Muscle of leg (tissue), 11 donors: Measurements from ENCODE around the gene NRF1. TPM values are rescaled to one million over a fixed set of nuclear protein-coding genes. Genes with fewer than 3 reads are reported as not detected.
"Not testable (repeated sequence)": the region's sequence is repeated elsewhere in the genome, so short reads cannot be mapped to it uniquely, and the experiment has no call there.

Experiments used
- DNase-seq: peaks from one replicate; pipeline ENCODE4 v3.0.0; 2013
- H3K27ac ChIP-seq: one replicate; pipeline ENCODE4 v1.5.1; 2013; ENCODE audit warnings: mild to moderate bottlenecking, low read length, control low read depth
- H3K27me3 ChIP-seq: one replicate; pipeline ENCODE4 v1.6.1; 2013; ENCODE audit warnings: low read length; ENCODE audit not compliant: control insufficient read depth, insufficient read depth
- H3K36me3 ChIP-seq: one replicate; pipeline ENCODE4 v1.6.1; 2013; ENCODE audit warnings: low read length; ENCODE audit not compliant: control insufficient read depth, insufficient read depth
- H3K4me1 ChIP-seq: one replicate; pipeline ENCODE4 v1.6.1; 2013; ENCODE audit warnings: low read length; ENCODE audit not compliant: control insufficient read depth, insufficient read depth
- H3K4me3 ChIP-seq: one replicate; pipeline ENCODE4 v1.5.1; 2013; ENCODE audit warnings: low read length, control low read depth
- H3K9me3 ChIP-seq: replicated peaks from 2 replicates; pipeline ENCODE4 v1.6.1; 2013; ENCODE audit warnings: low read depth, low read length; ENCODE audit not compliant: control insufficient read depth
- WGBS: methylation state at CpG from one replicate; pipeline ENCODE4 v1.1.5; 2013; ENCODE audit warnings: missing lambda C conversion rate; ENCODE audit not compliant: insufficient coverage; 5-methylcytosine and 5-hydroxymethylcytosine counted together
- polyA plus RNA-seq, 8 donors: library from polyadenylated mRNA; unstranded; fragments of 120-200 nt; gene quantifications; one replicate each; pipeline versions ENCODE4 v1.2.1 to v1.2.3, GENCODE V29; 2013; ENCODE audit warnings: inconsistent platforms in 1 of 8, low replicate concordance in 1 of 8; ENCODE audit not compliant: insufficient read length in 8 of 8, insufficient read depth in 1 of 8
- total RNA-seq: library from RNA; stranded (reverse); fragments of 120-200 nt; gene quantifications from one replicate; pipeline ENCODE4 v1.2.4, GENCODE V29; 2013

Gene NRF1
- total and polyA plus RNA-seq, 9 donors: 10.0 to 15.3 (median 12.5) TPM

GRCh38 chr7:129674475-129674874 is 63.0 kb downstream of the NRF1 start:
- H3K4me3 ChIP-seq, H3K4me1 ChIP-seq, DNase-seq, H3K27ac ChIP-seq, H3K27me3 ChIP-seq: not testable (repeated sequence)
- WGBS: no CpG with 5 or more reads among the region's 4 CpGs
- Histone ChIP-seq H3K36me3 (peaks cover 35% of the 10 kb centered on the region), H3K9me3 (peaks cover 15% of the 10 kb centered on the region)

GRCh38 chr7:129675521-129675920 is 64.0 kb downstream of the NRF1 start:
- Histone ChIP-seq H3K36me3 (peaks cover 35% of the 10 kb centered on the region), H3K27ac (no peak overlapping the region), H3K4me1 (no peaks in the 10 kb centered on the region), H3K9me3 (peaks cover 15% of the 10 kb centered on the region), H3K4me3 (no peak overlapping the region), H3K27me3 (no peaks in the 10 kb centered on the region)
- DNase-seq: no peak
- no CpG with 5 or more reads among the region's 2 CpGs for WGBS

- Histone ChIP-seq H3K27ac (no peak overlapping the region), H3K36me3 (peaks cover 37% of the 10 kb centered on the region), H3K4me1 (no peaks in the 10 kb centered on the region), H3K27me3 (no peaks in the 10 kb centered on the region), H3K9me3 (peaks cover 15% of the 10 kb centered on the region), H3K4me3 (no peak overlapping the region)
- DNase-seq: no peak
- no CpG with 5 or more reads among the region's 7 CpGs for whole genome bisulfite sequencing
Measured at GRCh38 chr7:129676017-129676897, 64.7 kb downstream of the NRF1 start.

- Histone ChIP-seq H3K27ac (no peak overlapping the region), H3K9me3 (peaks cover 15% of the 10 kb centered on the region), H3K36me3 (peaks cover 28% of the 10 kb centered on the region), H3K4me3 (no peak overlapping the region), H3K27me3 (no peaks in the 10 kb centered on the region), H3K4me1 (no peaks in the 10 kb centered on the region)
- WGBS: no CpG with 5 or more reads among the region's 4 CpGs
- DNase-seq: no peak
Measured at GRCh38 chr7:129677796-129678195, 66.3 kb downstream of the NRF1 start.

GRCh38 chr7:129678606-129679005 is 67.1 kb downstream of the NRF1 start:
- DNase-seq: no peak
- H3K36me3 ChIP-seq: peaks cover 27% of the 10 kb centered on the region
- H3K9me3 ChIP-seq: peaks cover 15% of the 10 kb centered on the region
- no peak overlapping the region for H3K27ac ChIP-seq
- no peaks in the 10 kb centered on the region for H3K4me1 ChIP-seq
- no peaks in the 10 kb centered on the region for H3K27me3 ChIP-seq
- no peak overlapping the region for H3K4me3 ChIP-seq

- Histone ChIP-seq H3K9me3 (peaks cover 9% of the 10 kb centered on the region), H3K36me3 (peaks cover 19% of the 10 kb centered on the region), H3K27ac (no peak overlapping the region), H3K27me3 (no peaks in the 10 kb centered on the region), H3K4me3 (no peak overlapping the region), H3K4me1 (no peaks in the 10 kb centered on the region)
- no peak for DNase-seq
- no CpG with 5 or more reads among the region's 1 CpG for WGBS
Measured at GRCh38 chr7:129680400-129680799, 68.9 kb downstream of the NRF1 start.

- H3K36me3 ChIP-seq: peaks cover 9% of the 10 kb centered on the region
- H3K27ac ChIP-seq: no peak overlapping the region
- no peaks in the 10 kb centered on the region for H3K27me3 ChIP-seq
- no peaks in the 10 kb centered on the region for H3K9me3 ChIP-seq
- no CpG with 5 or more reads among the region's 1 CpG for WGBS
- no peaks in the 10 kb centered on the region for H3K4me1 ChIP-seq
- H3K4me3 ChIP-seq: no peak overlapping the region
- DNase-seq: no peak
Measured at GRCh38 chr7:129684777-129685176, 73.3 kb downstream of the NRF1 start.

GRCh38 chr7:129686063-129686462 is 74.5 kb downstream of the NRF1 start:
- no peaks in the 10 kb centered on the region for H3K9me3 ChIP-seq
- H3K4me1 ChIP-seq: no peaks in the 10 kb centered on the region
- peaks cover 13% of the 10 kb centered on the region for H3K36me3 ChIP-seq
- H3K27me3 ChIP-seq: no peaks in the 10 kb centered on the region
- WGBS: 94% methylated on average over 2 of the region's 2 CpGs
- no peak overlapping the region for H3K4me3 ChIP-seq
- no peak for DNase-seq
- no peak overlapping the region for H3K27ac ChIP-seq

- H3K4me3 ChIP-seq: no peak overlapping the region
- DNase-seq: no peak
- no peaks in the 10 kb centered on the region for H3K9me3 ChIP-seq
- H3K36me3 ChIP-seq: peaks cover 19% of the 10 kb centered on the region
- no CpG with 5 or more reads among the region's 5 CpGs for WGBS
- H3K27ac ChIP-seq: no peak overlapping the region
- no peaks in the 10 kb centered on the region for H3K27me3 ChIP-seq
- no peaks in the 10 kb centered on the region for H3K4me1 ChIP-seq
Measured at GRCh38 chr7:129688503-129689222, 77.1 kb downstream of the NRF1 start.

GRCh38 chr7:129689995-129690581 is 78.6 kb downstream of the NRF1 start:
- Histone ChIP-seq H3K27ac (no peak overlapping the region), H3K4me3 (no peak overlapping the region), H3K4me1 (no peaks in the 10 kb centered on the region), H3K27me3 (no peaks in the 10 kb centered on the region), H3K36me3 (peaks cover 16% of the 10 kb centered on the region), H3K9me3 (no peaks in the 10 kb centered on the region)
- 100% methylated on average over 6 of the region's 6 CpGs for WGBS
- DNase-seq: no peak
